ENCODE data around the gene MAN1C1.

MAN1C1 gene

GRCh38 chr1:25680701-25681100 is 64.1 kb downstream of the MAN1C1 start:
- no peak overlapping the region for H3K4me3 ChIP-seq (ENCODE audit: low read depth in 1 of 2, low read length in 1 of 2)
- H3K27me3 ChIP-seq, result no peaks in the 10 kb centered on the region
- no peaks in the 10 kb centered on the region for H3K9me3 ChIP-seq
- H3K36me3 ChIP-seq, result no peaks in the 10 kb centered on the region
- H3K27ac ChIP-seq, result no peak overlapping the region
- TF ChIP-seq CTCF (IDR thresholded peaks at IDR 0.05), result no peak
- no peaks in the 10 kb centered on the region for H3K4me1 ChIP-seq (ENCODE audit: control insufficient read depth in 1 of 2, insufficient read depth in 1 of 2, low read depth in 1 of 2, low read length in 1 of 2)

GRCh38 chr1:25682059-25682601 is 65.5 kb downstream of the MAN1C1 start:
- Histone ChIP-seq H3K4me1 (ENCODE audit: control insufficient read depth in 1 of 2, insufficient read depth in 1 of 2, low read depth in 1 of 2, low read length in 1 of 2) (no peaks in the 10 kb centered on the region), H3K27me3 (no peaks in the 10 kb centered on the region), H3K4me3 (ENCODE audit: low read depth in 1 of 2, low read length in 1 of 2) (no peak overlapping the region), H3K9me3 (no peaks in the 10 kb centered on the region), H3K27ac (no peak overlapping the region), H3K36me3 (no peaks in the 10 kb centered on the region)
- TF ChIP-seq CTCF (IDR thresholded peaks at IDR 0.05), result no peak

- Histone ChIP-seq H3K4me1 (ENCODE audit: control insufficient read depth in 1 of 2, insufficient read depth in 1 of 2, low read depth in 1 of 2, low read length in 1 of 2) (no peaks in the 10 kb centered on the region), H3K4me3 (ENCODE audit: low read depth in 1 of 2, low read length in 1 of 2) (no peak overlapping the region), H3K36me3 (no peaks in the 10 kb centered on the region), H3K27me3 (no peaks in the 10 kb centered on the region), H3K9me3 (no peaks in the 10 kb centered on the region), H3K27ac (no peak overlapping the region)
- TF ChIP-seq CTCF (IDR thresholded peaks at IDR 0.05), result no peak
Observed at GRCh38 chr1:25683177-25683576, 66.6 kb downstream of the MAN1C1 start.

- Histone ChIP-seq H3K9me3 (no peaks in the 10 kb centered on the region), H3K27ac (no peak overlapping the region)
Observed at GRCh38 chr1:25683731-25684130, 67.1 kb downstream of the MAN1C1 start.

GRCh38 chr1:25684216-25684965 is 67.8 kb downstream of the MAN1C1 start:
- Histone ChIP-seq H3K4me3 (ENCODE audit: low read depth in 1 of 2, low read length in 1 of 2) (no peak overlapping the region), H3K27ac (no peak overlapping the region), H3K36me3 (no peaks in the 10 kb centered on the region), H3K27me3 (no peaks in the 10 kb centered on the region), H3K9me3 (no peaks in the 10 kb centered on the region), H3K4me1 (ENCODE audit: control insufficient read depth in 1 of 2, insufficient read depth in 1 of 2, low read depth in 1 of 2, low read length in 1 of 2) (no peaks in the 10 kb centered on the region)
- TF ChIP-seq CTCF (IDR thresholded peaks at IDR 0.05), result no peak

More at GRCh38 chr1:25683731-25684130, 67.1 kb downstream of the MAN1C1 start:
- H3K4me3 ChIP-seq (ENCODE audit: low read depth in 1 of 2, low read length in 1 of 2), result no peak overlapping the region
- H3K4me1 ChIP-seq (ENCODE audit: control insufficient read depth in 1 of 2, insufficient read depth in 1 of 2, low read depth in 1 of 2, low read length in 1 of 2), result no peaks in the 10 kb centered on the region
- TF ChIP-seq CTCF (IDR thresholded peaks at IDR 0.05), result no peak
- H3K36me3 ChIP-seq, result no peaks in the 10 kb centered on the region
- no peaks in the 10 kb centered on the region for H3K27me3 ChIP-seq
